CD1c-positive myeloid dendritic cell (primary cell): Measurements from ENCODE around the gene DUSP10.

Experiments used
- DNase-seq: peaks from one replicate; pipeline ENCODE4 v3.0.0-alpha.2; 2016; ENCODE audit errors: extremely low spot score

Gene DUSP10

DNA sequence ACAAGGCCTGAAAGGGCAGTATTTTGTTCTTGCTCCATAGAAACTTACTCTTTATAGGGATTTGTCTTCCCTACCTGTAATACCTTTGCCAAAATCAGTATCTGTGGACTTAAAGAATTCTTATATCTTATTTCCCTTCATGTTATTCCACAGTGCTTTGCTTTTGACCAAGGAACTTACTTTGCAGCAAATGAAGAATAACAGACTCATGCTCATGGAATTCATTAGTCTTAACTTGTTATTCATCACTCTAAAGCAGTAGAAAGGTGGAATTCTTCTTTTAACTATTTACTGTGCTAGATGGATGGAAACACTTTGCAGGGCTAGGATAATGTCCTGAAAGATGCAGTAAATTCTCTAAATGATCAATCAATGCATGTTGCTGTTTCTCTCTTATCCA lies 45.9 kb downstream of the DUSP10 start:
- no peak for DNase-seq

DNA sequence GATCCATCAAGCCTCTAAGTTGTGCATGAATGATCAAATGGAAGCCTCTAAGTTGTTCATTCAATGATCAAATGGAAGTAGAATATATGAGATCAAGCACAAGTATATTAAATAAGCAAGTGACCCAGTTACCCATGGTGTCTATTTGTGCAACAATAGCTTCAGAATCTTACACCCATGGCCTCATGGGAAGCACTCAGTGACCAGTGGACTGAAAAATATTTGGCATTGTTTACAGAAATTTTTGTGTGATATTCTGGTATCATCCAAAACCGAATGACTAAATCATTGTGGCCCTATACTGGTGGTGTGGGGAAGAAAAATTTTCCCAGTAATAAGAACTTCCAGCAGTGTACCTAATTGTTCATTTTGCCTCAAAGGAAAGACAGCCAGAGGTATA lies 46.6 kb downstream of the DUSP10 start:
- no peak for DNase-seq

DNA sequence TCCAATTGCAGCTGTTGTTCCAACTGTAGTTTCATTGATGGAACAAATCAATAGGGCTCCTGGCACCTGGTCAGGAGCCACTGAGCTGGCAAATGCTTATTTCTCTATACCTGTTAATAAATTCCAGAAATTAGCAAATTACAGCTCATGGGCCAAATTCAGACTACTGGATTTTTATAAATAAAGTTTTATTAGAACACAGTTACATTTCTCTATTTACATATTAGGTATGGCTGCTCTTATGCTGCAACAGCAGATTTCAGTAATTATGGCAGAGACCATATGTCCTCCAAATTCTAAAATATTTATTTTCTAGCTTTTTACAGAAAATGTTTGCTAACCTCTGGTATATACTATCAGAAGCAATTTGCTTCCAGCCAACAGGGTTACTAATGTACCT lies 47.8 kb downstream of the DUSP10 start:
- DNase-seq = no peak

DNA sequence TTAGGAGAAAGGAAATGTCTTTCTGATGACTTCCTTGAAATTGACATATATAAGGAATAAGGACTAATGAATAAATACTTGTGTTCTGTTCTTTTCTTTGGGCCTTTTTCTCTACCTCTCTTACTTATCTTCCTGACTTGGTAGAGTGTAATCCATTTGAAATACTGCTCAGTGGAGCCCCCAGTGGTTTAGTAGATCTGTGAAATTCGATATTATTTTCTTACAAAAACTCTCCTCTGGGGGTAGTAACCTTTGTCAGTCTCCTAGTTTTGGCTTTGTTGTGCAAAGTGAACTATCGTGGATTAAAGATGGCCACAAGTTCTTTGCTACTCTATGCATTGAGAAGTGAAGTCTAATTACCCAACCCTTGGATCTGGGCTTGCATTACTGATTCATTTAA lies 48.8 kb downstream of the DUSP10 start:
- no peak for DNase-seq

DNA sequence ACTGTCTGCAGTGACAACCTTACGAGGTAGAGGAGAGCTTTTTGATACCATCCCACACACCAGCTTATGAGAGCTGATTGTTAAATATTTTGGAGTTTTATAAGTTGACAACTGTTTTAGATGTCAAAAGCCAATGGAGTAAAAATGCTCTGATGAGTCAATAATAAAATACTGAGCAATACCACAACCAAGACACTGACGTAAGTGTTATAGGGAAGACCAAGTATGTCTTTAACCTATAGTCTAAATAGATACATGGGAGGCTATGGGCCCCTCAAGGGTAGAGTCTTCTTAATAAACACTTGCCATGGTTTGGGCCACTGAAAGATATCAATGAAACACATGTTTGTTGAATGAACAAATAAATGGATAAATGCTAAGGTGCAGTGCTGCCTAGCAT lies 49.2 kb downstream of the DUSP10 start:
- no peak for DNase-seq

DNA sequence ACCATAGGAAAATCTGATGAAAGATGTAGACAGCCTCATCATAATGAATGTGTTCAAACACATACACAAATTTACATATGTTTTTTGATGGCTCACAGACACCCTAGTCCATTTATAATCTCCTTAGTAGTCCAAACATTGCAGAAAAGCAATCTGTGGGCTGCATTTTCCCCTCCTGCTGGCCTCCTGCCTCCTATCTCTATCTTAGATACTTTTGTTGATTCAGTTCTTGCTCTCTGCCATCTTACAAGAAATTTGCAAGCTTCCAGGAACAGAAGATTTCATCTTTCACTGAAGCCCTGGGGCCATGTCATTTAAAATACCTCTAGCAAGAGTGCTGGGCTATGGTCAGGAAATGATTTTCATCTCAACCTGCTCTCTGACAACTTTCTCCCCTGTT lies 50.6 kb downstream of the DUSP10 start:
- no peak for DNase-seq

DNA sequence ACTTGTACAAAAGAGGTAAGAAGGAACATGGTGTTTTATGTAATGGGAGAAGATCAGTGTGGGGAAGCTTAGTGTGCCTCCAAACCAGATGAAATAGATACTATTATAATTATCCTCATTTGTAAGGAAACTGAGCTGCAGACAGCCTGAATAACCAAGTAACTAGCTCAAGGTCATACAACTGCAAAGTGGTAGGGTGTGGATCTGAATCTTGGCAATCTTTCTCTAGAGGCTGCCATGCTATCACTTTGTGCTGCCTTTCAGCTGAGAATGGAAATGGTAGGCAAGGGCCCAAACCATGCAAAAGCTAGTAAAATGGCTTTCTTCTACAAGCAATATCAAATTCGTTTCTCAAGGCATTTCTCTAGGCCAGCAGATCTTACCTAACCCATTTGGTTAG lies 51.0 kb downstream of the DUSP10 start:
- no peak for DNase-seq

DNA sequence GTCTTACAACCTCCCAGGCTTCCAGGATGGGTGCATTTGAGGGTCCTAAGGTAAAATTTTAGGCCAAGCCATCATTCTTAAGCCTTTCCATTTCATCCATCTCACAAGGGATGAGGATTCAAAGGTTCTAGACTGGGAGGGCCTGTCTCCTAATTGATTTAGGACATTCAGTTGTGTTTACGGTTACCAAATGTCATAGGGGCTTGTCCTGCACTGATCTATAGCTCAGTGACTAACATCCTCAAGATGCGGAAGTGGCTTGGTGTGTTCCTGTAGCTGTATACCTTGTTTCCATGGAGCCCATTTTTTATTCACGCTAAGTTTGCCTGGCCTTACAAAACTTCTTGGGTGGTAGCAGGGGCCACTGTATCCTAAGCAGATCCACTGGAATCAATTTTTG lies 52.8 kb downstream of the DUSP10 start:
- peak; percentile 38 for DNase-seq

DNA sequence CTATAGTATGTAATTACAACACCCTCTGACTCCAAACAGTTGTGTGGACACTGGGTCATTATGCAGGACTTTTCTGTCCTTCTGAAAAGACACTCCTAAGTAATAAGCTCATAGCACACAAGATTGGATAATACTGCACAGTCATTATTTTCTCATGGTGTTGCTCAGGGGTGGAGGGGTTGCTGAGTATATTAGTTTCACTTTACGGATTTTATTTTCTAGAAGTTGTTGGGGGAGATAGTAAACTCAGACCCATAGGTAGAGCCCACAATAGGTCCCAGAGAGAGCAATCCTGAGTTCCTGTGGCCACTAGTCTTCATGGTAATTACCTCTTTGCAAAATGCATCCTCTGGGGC lies 53.4 kb downstream of the DUSP10 start:
- DNase-seq = no peak

DNA sequence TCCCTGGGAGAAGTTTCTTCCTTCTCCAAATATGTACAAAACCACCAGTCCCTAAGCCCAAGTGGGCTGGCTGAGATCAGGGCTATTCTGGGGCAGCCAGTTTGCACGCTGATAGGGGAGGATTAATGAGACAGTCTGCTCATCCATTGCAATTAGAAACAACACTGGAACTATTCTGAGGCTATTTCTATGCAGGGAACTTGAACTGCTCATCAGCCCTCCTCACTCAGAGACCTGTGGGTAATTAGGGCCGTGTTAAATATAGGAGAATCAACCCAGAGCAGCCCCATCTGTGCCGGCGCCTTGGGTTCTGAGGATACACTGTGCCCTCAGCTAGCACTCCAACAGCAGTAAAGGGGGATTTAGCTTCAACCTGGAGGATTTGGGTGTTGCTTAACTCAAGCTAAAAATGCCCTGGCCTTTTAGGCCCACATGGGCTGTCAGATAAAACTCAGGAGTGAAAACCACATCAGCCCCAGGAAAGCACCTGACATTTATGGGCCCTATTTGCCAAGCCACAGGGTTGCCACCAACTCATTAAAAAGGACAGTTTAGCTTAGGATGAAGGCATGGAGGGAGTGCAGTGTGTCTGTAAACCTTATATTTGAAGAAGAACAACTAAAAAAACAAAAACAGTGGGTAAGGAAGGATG lies 53.9 kb downstream of the DUSP10 start:
- DNase-seq = no peak

DNA sequence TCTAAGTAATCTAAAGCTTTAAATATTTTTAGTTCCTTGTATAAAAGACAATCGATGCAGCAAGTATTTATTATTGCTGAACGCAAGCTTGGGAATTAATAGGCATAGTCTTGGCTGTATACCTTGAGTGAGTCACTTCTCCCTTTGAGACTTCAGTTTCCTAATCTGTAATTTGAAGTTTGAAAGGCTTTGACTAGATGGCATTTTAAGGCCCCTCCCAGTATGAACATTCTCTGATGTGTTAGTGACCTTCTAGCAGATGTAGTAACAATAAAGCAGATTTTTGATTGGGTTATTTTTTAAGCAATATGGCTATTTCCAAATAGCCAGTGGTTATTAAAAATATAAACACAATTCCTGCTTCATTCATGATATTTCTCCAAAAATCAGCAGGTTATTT lies 58.2 kb downstream of the DUSP10 start:
- no peak for DNase-seq

DNA sequence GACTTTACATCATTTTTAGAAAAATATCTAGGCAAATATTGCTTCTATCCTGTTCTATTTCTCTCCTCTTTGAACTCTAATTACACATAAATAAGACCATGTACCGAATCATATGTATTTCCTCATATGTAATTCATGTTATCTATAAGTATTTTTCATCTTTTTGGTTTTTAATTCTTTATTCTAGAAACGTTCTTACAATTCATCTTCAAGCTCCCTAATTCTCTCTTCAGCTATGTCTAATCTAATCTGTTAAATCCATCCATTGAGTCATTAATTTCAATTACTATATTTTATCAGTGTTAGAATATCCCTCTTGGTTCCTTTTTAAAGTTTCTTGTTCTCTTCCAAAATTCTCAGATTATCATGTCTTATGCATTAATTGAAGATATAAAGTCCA lies 61.8 kb downstream of the DUSP10 start:
- DNase-seq = no peak

DNA sequence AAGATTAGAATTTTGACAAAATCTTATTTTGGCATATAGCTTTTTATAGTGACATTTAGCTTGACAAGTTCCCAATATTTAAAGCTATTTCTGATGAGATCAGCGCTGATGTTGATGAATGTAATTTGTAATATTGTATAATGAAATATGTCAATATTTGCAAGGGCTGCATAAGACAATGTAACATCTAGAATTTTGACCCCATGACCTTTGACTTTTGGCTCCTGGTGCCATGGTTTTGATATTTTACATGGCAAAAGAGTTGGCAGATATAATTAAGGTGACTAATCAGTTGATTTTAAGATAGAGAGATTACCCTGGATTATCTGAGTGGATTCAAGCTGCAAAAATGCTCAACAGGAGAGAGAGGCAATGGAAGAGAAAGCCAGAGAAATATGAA lies 63.9 kb downstream of the DUSP10 start:
- no peak for DNase-seq

DNA sequence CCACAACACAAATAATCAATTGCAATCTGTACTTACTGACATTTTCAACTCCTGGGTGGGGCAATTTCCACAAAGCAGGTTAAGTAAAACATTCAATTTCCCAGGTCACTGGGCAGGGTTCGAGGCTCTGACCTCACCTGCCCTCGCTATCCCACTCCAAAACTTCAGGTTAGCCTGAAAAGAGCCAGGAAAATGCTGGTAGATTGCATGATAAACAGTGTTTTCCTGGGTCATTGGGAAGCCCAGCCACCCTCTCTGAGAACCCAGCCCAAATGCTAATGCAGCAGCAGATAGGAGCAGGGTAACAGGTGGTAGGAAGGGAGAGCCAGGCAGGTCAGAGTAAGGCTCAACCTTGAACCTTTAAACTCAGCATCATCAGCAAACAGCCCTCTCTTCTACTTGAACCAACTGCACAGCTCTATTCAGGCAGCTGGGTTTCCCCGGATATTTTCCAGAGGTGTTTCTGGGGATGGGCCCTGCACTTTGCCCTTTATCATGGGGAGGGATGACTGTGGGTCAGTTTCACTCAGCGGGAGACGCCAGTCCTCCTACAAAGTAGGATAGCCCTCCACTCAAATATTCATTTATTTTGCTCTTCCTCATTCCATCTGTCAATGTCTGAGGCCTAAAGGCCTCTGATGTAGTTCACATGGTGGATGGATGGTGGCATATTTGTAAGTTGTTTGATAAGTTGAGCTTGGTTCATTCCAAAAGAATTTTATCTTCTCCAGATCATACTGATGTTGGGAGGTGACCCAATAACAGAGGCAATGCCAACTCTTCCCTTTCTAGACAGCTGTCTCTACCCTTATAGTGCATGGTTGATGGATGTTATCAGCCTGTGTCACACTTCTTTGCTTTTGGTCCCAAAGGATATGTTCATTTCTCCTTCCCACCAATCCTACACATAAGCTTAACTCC lies 65.7 kb downstream of the DUSP10 start:
- DNase-seq = no peak

DNA sequence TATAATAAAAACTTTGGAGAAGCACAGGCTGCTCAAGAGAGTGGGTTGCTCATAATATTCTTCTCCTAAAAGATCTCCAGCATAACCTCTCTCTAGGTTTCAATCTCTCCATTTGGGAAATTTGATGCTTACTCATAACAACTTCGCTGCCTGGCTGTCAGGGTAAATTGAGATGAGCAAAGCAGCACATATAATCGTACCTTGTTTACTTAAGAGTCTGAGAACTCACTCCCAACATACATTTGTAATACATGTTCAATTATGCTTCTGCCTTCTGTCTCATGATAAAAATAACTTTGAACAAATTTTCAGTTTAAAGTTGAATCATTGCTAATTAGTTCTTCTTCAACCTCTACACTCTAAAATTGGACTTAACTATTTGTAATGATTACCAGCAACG lies 68.9 kb downstream of the DUSP10 start:
- DNase-seq = no peak

DNA sequence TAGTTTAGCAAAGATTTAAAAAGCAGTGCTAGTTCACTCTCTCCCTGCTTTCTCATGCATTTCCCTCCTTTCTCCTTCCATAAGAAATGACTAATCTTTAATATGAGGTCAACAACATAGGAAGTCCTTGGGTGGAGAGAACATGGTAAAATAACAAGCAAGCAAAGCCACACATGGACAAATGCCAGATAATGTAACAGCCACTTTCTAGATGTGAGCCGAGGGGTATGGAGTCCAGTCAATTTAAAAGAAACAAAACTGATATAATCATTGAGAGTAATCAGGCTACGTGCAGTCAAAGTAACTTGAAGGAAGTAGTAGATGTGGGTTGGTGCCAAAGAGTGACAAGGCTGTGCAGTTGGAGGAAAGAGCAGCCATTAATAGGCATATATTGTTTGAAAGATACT lies 69.6 kb downstream of the DUSP10 start:
- DNase-seq = no peak

DNA sequence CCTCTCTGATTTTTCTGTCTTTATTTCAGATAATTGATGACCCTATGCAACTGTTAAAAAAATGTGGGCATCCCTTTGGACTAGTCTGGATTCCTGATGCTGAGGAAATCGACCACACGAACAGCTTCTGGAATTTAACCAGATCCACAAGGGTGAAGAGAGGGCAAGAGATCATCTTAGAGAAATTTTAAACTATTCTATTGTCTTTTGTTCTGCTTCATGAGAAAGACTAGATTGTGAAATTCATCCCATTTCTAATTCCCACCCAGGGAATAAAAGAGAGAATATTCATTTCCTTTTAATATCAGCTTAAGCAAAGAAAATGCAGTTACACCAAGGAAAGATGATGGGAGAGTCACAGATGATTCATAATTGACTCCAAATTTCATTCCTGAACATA lies 71.8 kb downstream of the DUSP10 start:
- DNase-seq = no peak

DNA sequence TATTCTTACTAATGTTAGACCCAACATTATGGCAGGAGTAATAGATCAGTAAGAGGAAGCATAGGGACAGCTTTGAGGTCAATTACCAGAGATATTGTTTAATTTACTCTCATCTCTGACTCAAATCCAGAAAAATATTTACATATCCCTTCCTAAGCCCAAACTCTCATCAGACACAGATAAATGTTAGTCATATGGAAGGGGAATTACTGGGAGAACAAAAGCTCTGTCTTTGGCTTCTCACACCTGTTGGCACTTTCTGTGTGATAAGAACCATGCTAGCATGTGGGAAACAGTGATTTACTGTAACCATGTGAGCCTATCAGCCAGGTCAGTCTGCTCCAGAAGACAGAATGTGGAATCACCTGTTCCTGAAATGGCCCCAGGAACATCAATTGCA lies 72.4 kb downstream of the DUSP10 start:
- no peak for DNase-seq

DNA sequence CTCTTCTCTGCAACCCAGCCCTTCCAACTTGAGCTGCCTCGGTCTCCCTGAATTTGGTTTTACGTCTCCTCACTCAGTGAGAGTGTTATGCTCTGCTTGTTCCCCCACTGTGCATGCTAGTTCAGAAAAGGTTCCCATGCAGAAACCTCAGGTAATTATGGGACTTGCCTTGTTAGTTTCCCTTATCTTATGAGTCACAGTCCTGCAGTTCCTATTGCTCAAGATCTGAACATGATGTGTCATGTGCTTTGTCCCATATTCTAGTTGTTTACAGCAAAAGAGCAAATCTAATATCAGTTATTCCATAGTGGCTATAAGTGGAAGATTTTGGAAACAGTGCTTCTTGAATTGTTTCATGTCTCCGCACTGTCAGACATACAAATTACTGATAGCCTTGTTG lies 74.4 kb downstream of the DUSP10 start:
- DNase-seq = peak; percentile 49

DNA sequence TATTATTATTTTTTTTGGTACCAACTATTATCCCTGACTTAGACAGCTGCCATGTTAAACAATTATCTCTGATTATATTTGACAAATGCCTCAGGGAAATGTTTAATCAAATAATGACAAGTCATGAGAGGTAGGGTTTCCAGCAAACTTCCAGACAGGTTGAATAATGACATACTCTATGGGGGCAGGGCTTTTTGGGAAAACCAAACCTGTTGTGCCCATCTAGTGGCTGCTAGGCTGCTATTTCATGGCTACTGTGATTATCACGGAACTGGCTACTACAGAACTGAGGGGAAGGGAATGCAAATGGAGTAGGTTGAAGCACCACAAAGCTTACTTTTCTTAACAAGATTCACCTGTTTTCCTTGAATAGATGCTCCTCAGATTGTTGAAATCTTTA lies 77.6 kb downstream of the DUSP10 start:
- no peak for DNase-seq

DNA sequence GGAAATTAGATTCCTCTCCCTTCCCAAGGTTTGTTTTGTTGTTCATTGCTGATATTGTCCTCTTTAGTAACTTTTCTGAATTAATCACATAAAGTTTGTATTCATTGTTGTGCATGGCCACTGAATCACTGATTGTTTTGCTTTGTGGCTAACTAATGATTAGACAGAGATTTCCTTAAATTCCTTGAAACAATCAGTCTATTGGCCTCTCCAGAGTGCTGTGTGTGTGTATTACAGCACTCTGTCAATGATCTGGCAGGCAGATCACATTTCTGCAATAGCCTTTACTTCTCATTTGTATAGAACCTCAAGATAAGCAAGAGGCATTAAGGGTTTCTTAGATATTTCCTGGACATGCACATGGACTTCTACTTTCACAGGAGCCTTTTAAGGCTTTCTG lies 78.6 kb downstream of the DUSP10 start:
- no peak for DNase-seq

DNA sequence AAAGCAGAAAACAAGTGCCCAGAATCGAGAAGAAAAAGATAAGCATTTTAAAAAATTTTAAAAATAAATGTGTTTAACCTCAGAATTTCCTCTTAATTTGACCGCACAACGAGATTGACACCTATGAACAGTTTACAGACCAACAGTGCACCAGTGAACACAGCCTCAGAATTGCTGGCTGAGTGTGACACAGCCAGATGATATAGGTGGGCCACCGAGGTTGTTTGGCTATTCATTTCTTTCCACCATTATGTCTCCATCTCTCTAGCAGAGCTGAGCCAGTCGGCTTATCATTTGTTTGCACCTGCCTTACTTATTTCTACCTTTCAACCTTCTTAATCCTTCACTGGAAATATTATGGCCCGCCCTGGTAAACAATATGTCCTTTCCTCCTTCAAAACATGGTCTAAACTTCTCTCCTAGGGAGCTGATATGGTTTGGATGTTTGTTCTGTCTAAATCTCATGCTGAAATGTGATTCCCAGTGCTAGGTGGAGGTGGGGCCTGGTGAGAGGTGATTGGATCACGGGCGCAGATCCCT lies 86.1 kb downstream of the DUSP10 start:
- DNase-seq = no peak
